PFSK-1 (cell line): ENCODE results near the gene FECH.

Experiments
- FOXP2 ChIP-seq: optimal IDR thresholded peaks from 2 replicates; pipeline ENCODE3; 2011; ENCODE audit warnings: borderline replicate concordance, control low read depth, inconsistent platforms; ENCODE audit not compliant: insufficient read depth; ENCODE audit errors: extremely low read length, extremely low read depth
- POLR2AphosphoS5 ChIP-seq: IDR thresholded peaks from 2 replicates; pipeline ENCODE4 v1.6.1; 2012; ENCODE audit warnings: low read depth, mild to moderate bottlenecking, control low read depth, low read length, moderate library complexity
- SIN3A ChIP-seq: IDR thresholded peaks from 2 replicates; pipeline ENCODE4 v1.6.1; 2012; ENCODE audit warnings: mild to moderate bottlenecking, low read length, moderate library complexity, borderline replicate concordance; ENCODE audit not compliant: insufficient read depth
- TAF1 ChIP-seq: IDR thresholded peaks from 2 replicates; pipeline ENCODE4 v1.6.1; 2012; ENCODE audit warnings: low read length, control low read depth, borderline replicate concordance; ENCODE audit not compliant: insufficient read depth

DNA sequence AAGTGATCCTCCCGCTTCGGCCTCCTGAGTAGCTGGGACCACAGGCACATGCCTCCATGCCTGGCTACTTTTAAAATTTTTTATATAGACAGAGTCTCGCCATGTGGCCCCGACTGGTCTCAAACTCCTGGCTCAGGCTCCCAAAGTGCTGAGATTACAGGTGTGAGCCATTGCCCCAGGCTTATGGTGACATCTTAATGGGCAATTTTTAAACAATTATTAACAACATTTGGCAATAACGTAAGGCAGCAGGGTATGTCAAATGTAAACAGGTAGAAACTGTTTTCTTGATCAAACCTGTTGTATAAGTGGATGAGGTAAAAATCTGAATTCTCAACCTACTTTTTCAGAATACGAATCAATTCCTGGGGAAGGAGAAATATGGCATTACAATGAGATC lies 11.0 kb downstream of the FECH start:
- TF ChIP-seq SIN3A (no peak), POLR2AphosphoS5 (no peak), TAF1 (no peak), FOXP2 (no peak)
